Thyroid gland (tissue), 4 donors: ENCODE results near the gene ABLIM1. TPM values are rescaled to one million over a fixed set of nuclear protein-coding genes. Genes with fewer than 3 reads are reported as not detected.
A peak's percentile ranks its signal among the peaks of the same experiment; 100 is the strongest.

Source experiments
- DNase-seq, 2 donors: peaks; one replicate each; pipeline ENCODE4 v3.0.0-alpha.2; 2019
- H3K27ac ChIP-seq, 3 donors: fragments of 200-600 bp; sonication (generic); 1 replicate in 2 of 3; 2 replicates in 1 of 3; pipeline ENCODE4 v1.5.1; 2016 to 2019; ENCODE audit warnings: mild to moderate bottlenecking in 1 of 3, moderate library complexity in 1 of 3
- H3K27me3 ChIP-seq: fragments of 200-600 bp; sonication (generic); one replicate; pipeline ENCODE4 v1.5.1; 2019
- H3K36me3 ChIP-seq, 2 donors: fragments of 200-600 bp; sonication (generic); one replicate each; pipeline ENCODE4 v1.5.1; 2016 to 2019
- H3K4me1 ChIP-seq, 2 donors: fragments of 200-600 bp; sonication (generic); one replicate each; pipeline ENCODE4 v1.5.1; 2017 to 2019
- H3K4me3 ChIP-seq, 3 donors: fragments of 200-600 bp; sonication (generic); replicated peaks in 1 of 3; 1 replicate in 2 of 3; 2 replicates in 1 of 3; pipeline ENCODE4 v1.5.1; 2016; ENCODE audit warnings: mild to moderate bottlenecking in 1 of 3
- H3K9me3 ChIP-seq: fragments of 200-600 bp; sonication (generic); one replicate; pipeline ENCODE4 v1.5.1; 2017
- POLR2A ChIP-seq, 2 donors: fragments of 450-650 bp; IDR thresholded peaks; one replicate each; pipeline ENCODE4 v1.6.1; 2017; ENCODE audit warnings: antibody characterized with exemption in 2 of 2, mild to moderate bottlenecking in 2 of 2, moderate library complexity in 1 of 2
- WGBS, 2 donors: methylation state at CpG; one replicate each; pipeline ENCODE4 v1.1.5; 2017; 5-methylcytosine and 5-hydroxymethylcytosine counted together
- intact Hi-C: fragments of 100-400 bp; cut with DNase I; formaldehyde crosslinking; loops from one replicate; pipeline ENCODE4 v1.15.1; 2023
- total RNA-seq, 4 donors: library from RNA; depleted of rRNA; stranded (reverse); fragments of >200 nt; gene quantifications; one replicate each; pipeline ENCODE4 v1.2.3, GENCODE V29; 2016
- TF ChIP-seq, protein P1 (sequence below), 6 experiments: fragments of 200-600 bp in 3 of 6; fragments of 450-650 bp in 3 of 6; sonication (generic) in 3 of 6; IDR thresholded peaks; one replicate each; pipeline ENCODE4 v1.5.1; 2016 to 2019; ENCODE audit warnings: antibody characterized with exemption in 6 of 6, mild to moderate bottlenecking in 2 of 6, inconsistent platforms in 1 of 6, moderate library complexity in 1 of 6

Gene ABLIM1
- total RNA-seq, 4 donors from 2014 or later, result 225 to 404 (median 382) TPM

DNA sequence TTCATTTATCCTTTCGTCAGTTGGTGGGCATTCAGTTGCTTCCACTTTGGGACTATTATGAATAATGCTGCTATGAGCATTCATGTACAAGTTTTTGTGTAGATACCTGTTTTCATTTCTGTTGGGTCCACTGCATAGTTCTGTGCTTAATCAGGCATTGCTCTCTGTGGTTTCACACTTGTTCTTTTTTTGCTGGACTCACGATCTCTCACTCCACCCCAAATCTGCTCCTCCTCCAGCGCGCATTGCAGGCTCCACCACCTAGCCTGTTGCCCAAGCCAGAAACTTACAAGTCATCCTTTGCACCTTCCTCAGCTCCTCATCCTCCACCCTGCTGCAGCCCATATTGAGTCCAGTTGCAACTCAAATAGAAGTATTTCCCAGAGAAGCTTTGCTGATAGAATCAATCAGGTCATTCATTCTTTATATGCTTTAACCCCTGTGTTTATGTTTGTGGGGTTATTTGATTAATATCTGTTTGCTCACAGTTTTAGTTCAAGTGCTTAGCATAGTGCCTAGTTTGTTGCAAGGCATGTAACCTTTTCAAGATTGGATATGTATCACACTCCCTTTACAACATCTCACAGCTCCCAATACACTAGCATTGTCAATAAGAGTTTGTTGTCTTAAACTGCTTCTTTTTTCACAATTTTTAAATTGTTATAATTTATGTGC, 237.1 kb downstream of the ABLIM1 start:
- intact Hi-C loops, result no loop called here
- Histone ChIP-seq H3K4me3 (no peak overlapping the region), H3K4me1 (no peaks in the 10 kb centered on the region), H3K27me3 (no peaks in the 10 kb centered on the region), H3K27ac (no peak overlapping the region), H3K36me3 (no peaks in the 10 kb centered on the region), H3K9me3 (no peaks in the 10 kb centered on the region)
- no peak for DNase-seq
- TF ChIP-seq, protein P1, sequence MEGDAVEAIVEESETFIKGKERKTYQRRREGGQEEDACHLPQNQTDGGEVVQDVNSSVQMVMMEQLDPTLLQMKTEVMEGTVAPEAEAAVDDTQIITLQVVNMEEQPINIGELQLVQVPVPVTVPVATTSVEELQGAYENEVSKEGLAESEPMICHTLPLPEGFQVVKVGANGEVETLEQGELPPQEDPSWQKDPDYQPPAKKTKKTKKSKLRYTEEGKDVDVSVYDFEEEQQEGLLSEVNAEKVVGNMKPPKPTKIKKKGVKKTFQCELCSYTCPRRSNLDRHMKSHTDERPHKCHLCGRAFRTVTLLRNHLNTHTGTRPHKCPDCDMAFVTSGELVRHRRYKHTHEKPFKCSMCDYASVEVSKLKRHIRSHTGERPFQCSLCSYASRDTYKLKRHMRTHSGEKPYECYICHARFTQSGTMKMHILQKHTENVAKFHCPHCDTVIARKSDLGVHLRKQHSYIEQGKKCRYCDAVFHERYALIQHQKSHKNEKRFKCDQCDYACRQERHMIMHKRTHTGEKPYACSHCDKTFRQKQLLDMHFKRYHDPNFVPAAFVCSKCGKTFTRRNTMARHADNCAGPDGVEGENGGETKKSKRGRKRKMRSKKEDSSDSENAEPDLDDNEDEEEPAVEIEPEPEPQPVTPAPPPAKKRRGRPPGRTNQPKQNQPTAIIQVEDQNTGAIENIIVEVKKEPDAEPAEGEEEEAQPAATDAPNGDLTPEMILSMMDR (IDR thresholded peaks at IDR 0.05), result no peak
- no peak for TF ChIP-seq POLR2A (IDR thresholded peaks at IDR 0.05)
- WGBS, 2 donors, result 83% methylated on average over 4 of the region's 4 CpGs

- Histone ChIP-seq H3K36me3 (no peaks in the 10 kb centered on the region), H3K27me3 (no peaks in the 10 kb centered on the region), H3K4me1 (peaks cover under 1 to 6% of the 10 kb centered on the region in 2 donors), H3K4me3 (no peak overlapping the region), H3K9me3 (no peaks in the 10 kb centered on the region), H3K27ac (no peak overlapping the region)
- WGBS, 2 donors, result 96% methylated on average over 1 of the region's 1 CpG
- no peak for DNase-seq
- TF ChIP-seq, protein P1 (IDR thresholded peaks at IDR 0.05), result no peak
- TF ChIP-seq POLR2A (IDR thresholded peaks at IDR 0.05), result no peak
- intact Hi-C loops, result no loop called here
Observed at GRCh38 chr10:114418109-114418508, 240.0 kb downstream of the ABLIM1 start.

- H3K4me1 ChIP-seq, result peaks cover 27 to 33% of the 10 kb centered on the region in 2 donors
- 10 to 14% methylated on average over 9 of the region's 9 CpGs for WGBS, 2 donors
Observed at GRCh38 chr10:114412907-114413797, 244.9 kb downstream of the ABLIM1 start.

DNA sequence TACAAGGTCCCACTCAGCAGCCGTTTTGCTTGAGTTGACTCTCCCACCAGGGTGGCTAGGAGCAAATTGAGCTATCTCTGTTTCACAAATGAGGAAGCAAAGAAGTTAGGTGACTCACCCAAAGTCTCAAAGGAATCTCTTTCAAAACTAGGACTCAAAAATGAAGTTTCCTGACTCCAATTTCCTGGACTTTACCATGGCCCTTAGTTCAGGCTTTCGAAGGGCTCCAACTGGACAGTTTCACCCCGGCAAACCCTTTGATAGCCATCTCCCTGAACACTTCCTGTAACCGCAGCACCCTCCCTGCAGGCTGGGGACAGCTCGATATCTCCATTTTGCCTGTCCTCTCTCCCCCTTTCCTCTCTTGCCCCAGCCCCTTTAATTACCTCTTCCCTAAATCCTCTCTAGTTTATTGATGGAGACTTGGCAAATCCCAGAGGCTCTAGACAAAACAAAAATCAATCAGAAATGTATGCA, 249.1 kb downstream of the ABLIM1 start:
- intact Hi-C loops, result loop anchor here (5.0 to 10.0 kb wide), 3 partner anchors 48 to 104 kb away; no protein-coding TSS in a partner anchor

More at GRCh38 chr10:114412907-114413797, 244.9 kb downstream of the ABLIM1 start:
- intact Hi-C loops, result no loop called here
- Histone ChIP-seq H3K27ac (peak overlapping the region; percentile 52 to 90 (median 87)), H3K9me3 (no peaks in the 10 kb centered on the region), H3K27me3 (no peaks in the 10 kb centered on the region), H3K36me3 (no peaks in the 10 kb centered on the region), H3K4me3 (no peak overlapping the region)
- TF ChIP-seq, protein P1 (IDR thresholded peaks at IDR 0.05), result no peak
- peak in 1 of 2 donors; percentile 38 for TF ChIP-seq POLR2A (IDR thresholded peaks at IDR 0.05)
- peak; percentile 97 for DNase-seq

More for the DNA sequence above, 249.1 kb downstream of the ABLIM1 start:
- Histone ChIP-seq H3K27ac (peak overlapping the region in 2 of 3 donors; percentile 49 to 55), H3K4me1 (peaks cover 37 to 49% of the 10 kb centered on the region in 2 donors), H3K9me3 (no peaks in the 10 kb centered on the region), H3K27me3 (no peaks in the 10 kb centered on the region), H3K36me3 (no peaks in the 10 kb centered on the region), H3K4me3 (no peak overlapping the region)
- TF ChIP-seq, protein P1 (IDR thresholded peaks at IDR 0.05), result no peak
- TF ChIP-seq POLR2A (IDR thresholded peaks at IDR 0.05), result no peak
- DNase-seq, result no peak
- 77 to 82% methylated on average over 5 of the region's 5 CpGs for WGBS, 2 donors
